Erythroblast (primary cell): ENCODE results near the gene SLC6A9.

Source experiments
- GATA1 ChIP-seq: IDR thresholded peaks from 2 replicates; pipeline ENCODE4 v1.6.1; 2011; ENCODE audit warnings: low read depth, mild to moderate bottlenecking, control low read depth, low read length, moderate library complexity
- POLR2A ChIP-seq: IDR thresholded peaks from 2 replicates; pipeline ENCODE4 v1.6.1; 2011; ENCODE audit warnings: mild to moderate bottlenecking, low read length

DNA sequence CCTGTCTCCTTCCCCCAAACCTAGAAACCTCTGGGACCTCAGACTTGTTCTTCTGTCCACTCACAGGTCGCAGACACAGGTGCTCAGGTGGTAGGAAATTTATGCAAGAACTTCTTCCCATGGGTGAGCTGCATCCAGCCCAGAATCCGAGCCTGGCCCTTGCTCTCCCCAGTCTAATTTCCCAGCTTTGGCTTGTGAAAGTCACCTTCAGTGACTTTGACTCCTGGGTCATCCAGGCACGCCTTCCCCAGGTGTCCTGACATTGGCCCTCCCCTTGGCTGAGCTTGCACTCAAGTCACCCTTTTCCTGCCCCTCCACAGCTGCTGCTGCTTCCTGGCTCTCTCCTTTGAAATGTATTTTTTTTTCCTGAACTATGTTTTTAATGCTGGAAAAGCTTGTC lies 77.9 kb downstream of the SLC6A9 start:
- TF ChIP-seq POLR2A (no peak), GATA1 (no peak)
